ENCODE measurements around the gene STK24.

STK24 gene

GRCh38 chr13:98397221-98397620, 179.7 kb downstream of the STK24 start:
- H3K27ac ChIP-seq, result no peak overlapping the region
- TF ChIP-seq ZFX (IDR thresholded peaks at IDR 0.05; ENCODE audit: borderline replicate concordance) (no peak), CTCF (IDR thresholded peaks at IDR 0.05) (no peak)

GRCh38 chr13:98396071-98396710, 180.7 kb downstream of the STK24 start:
- TF ChIP-seq CTCF (IDR thresholded peaks at IDR 0.05), result no peak
- no peak for TF ChIP-seq ZFX (IDR thresholded peaks at IDR 0.05; ENCODE audit: borderline replicate concordance)
- H3K27ac ChIP-seq, result no peak overlapping the region
